ENCODE results near the gene IFT172. TPM values are rescaled to one million over a fixed set of nuclear protein-coding genes. Genes with fewer than 3 reads are reported as not detected.

The IFT172 gene
- total RNA-seq, 1 experiment from 2014 or later: 25.3 TPM

- no peaks in the 10 kb centered on the region for H3K27me3 Mint-ChIP-seq (ENCODE audit: low read depth)
- no peak overlapping the region for H3K4me3 Mint-ChIP-seq
- H3K4me1 Mint-ChIP-seq: no peaks in the 10 kb centered on the region
- TF ChIP-seq PRDM15 (CRISPR knock-in tag; IDR thresholded peaks at IDR 0.05) (no peak), ZNF512 (CRISPR knock-in tag; IDR thresholded peaks at IDR 0.05; ENCODE audit: borderline replicate concordance) (no peak), ZNF281 (CRISPR knock-in tag; IDR thresholded peaks at IDR 0.05) (no peak)
- TF ChIP-seq, protein P1, sequence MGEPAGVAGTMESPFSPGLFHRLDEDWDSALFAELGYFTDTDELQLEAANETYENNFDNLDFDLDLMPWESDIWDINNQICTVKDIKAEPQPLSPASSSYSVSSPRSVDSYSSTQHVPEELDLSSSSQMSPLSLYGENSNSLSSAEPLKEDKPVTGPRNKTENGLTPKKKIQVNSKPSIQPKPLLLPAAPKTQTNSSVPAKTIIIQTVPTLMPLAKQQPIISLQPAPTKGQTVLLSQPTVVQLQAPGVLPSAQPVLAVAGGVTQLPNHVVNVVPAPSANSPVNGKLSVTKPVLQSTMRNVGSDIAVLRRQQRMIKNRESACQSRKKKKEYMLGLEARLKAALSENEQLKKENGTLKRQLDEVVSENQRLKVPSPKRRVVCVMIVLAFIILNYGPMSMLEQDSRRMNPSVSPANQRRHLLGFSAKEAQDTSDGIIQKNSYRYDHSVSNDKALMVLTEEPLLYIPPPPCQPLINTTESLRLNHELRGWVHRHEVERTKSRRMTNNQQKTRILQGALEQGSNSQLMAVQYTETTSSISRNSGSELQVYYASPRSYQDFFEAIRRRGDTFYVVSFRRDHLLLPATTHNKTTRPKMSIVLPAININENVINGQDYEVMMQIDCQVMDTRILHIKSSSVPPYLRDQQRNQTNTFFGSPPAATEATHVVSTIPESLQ (CRISPR knock-in tag; IDR thresholded peaks at IDR 0.05): no peak
- TF ChIP-seq, protein P2, sequence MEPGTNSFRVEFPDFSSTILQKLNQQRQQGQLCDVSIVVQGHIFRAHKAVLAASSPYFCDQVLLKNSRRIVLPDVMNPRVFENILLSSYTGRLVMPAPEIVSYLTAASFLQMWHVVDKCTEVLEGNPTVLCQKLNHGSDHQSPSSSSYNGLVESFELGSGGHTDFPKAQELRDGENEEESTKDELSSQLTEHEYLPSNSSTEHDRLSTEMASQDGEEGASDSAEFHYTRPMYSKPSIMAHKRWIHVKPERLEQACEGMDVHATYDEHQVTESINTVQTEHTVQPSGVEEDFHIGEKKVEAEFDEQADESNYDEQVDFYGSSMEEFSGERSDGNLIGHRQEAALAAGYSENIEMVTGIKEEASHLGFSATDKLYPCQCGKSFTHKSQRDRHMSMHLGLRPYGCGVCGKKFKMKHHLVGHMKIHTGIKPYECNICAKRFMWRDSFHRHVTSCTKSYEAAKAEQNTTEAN (CRISPR knock-in tag; IDR thresholded peaks at IDR 0.05): no peak
- H3K9me3 Mint-ChIP-seq: no peaks in the 10 kb centered on the region
- peaks cover 5% of the 10 kb centered on the region; the same call in 1 of the 2 replicates for H3K36me3 Mint-ChIP-seq
- DNase-seq (ENCODE audit: low spot score) (no peak), ATAC-seq (no peak)
- H3K27ac Mint-ChIP-seq: no peak overlapping the region
- ChIA-PET CTCF (no interaction called here), POLR2A (no interaction called here)
Measured at GRCh38 chr2:27451095-27451494, 38.4 kb downstream of the IFT172 start.

DNA sequence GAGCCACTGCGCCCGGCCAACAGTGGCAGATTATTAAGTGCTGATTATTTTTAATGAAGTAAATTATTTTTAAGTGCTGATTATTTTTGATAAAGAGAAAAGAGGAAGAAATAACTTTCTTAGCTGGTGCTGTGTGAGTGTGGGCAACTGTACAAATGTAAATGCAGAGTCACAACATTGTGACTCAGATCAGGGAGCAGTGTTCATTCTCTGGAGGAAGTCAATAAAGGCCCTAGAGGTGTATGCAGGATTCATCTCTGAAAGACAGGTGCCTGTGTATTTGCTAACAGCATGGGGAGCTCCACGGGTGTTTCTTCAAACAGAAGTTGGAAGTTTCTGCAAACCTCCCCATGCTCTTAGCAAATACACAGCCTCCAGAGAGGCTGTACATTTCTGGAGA is 41.2 kb downstream of the IFT172 start:
- DNase-seq (ENCODE audit: low spot score): no peak
- Mint-ChIP-seq H3K27ac (no peak overlapping the region), H3K36me3 (peaks cover 7% of the 10 kb centered on the region; the same call in 1 of the 2 replicates), H3K4me1 (peaks cover under 1% of the 10 kb centered on the region), H3K27me3 (ENCODE audit: low read depth) (no peaks in the 10 kb centered on the region), H3K9me3 (no peaks in the 10 kb centered on the region), H3K4me3 (no peak overlapping the region)
- ChIA-PET CTCF (no interaction called here), POLR2A (no interaction called here)
- ATAC-seq: no peak
- no peak for TF ChIP-seq SOX15 (CRISPR knock-in tag; IDR thresholded peaks at IDR 0.05)

- no peak overlapping the region for H3K4me3 Mint-ChIP-seq
- no peaks in the 10 kb centered on the region for H3K27me3 Mint-ChIP-seq (ENCODE audit: low read depth)
- H3K4me1 Mint-ChIP-seq: peaks cover 14% of the 10 kb centered on the region
- DNase-seq (ENCODE audit: low spot score) (no peak), ATAC-seq (no peak)
- TF ChIP-seq RORB (CRISPR knock-in tag; IDR thresholded peaks at IDR 0.05) (no peak), FOXJ3 (CRISPR knock-in tag; IDR thresholded peaks at IDR 0.05; ENCODE audit: borderline replicate concordance) (no peak), PRRX2 (CRISPR knock-in tag; IDR thresholded peaks at IDR 0.05) (no peak), USF2 (CRISPR knock-in tag; IDR thresholded peaks at IDR 0.05) (no peak)
- TF ChIP-seq, protein P3, sequence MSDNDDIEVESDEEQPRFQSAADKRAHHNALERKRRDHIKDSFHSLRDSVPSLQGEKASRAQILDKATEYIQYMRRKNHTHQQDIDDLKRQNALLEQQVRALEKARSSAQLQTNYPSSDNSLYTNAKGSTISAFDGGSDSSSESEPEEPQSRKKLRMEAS (CRISPR knock-in tag; IDR thresholded peaks at IDR 0.05): no peak
- ChIA-PET CTCF (interaction anchor here (1.1 to 1.4 kb wide), 2 partner anchors 17 to 76 kb away, joined by 3 read pairs; partner anchors contain the start of gene NRBP1), POLR2A (interaction anchor here (1.2 kb wide), 1 partner anchor 17 kb away, joined by 3 read pairs; no protein-coding TSS in a partner anchor)
- H3K36me3 Mint-ChIP-seq: peaks cover 10% of the 10 kb centered on the region
- no peaks in the 10 kb centered on the region for H3K9me3 Mint-ChIP-seq
- H3K27ac Mint-ChIP-seq: peak overlapping the region; percentile 83
Measured at GRCh38 chr2:27446057-27446456, 43.5 kb downstream of the IFT172 start.

Measured in WTC11 (cell line).